Activated CD4-positive, alpha-beta T cell treated with anti-CD3 and anti-CD28 coated beads, Interleukin-2, amount 50 U/mL, for 24 hours (primary cell): ENCODE results near the gene OMA1.

Experiments
- DNase-seq, 2 donors: peaks; one replicate each; pipeline ENCODE4 v3.0.0-alpha.2; 2020; ENCODE audit warnings: low read depth in 1 of 2, low spot score in 1 of 2

The OMA1 gene

DNA sequence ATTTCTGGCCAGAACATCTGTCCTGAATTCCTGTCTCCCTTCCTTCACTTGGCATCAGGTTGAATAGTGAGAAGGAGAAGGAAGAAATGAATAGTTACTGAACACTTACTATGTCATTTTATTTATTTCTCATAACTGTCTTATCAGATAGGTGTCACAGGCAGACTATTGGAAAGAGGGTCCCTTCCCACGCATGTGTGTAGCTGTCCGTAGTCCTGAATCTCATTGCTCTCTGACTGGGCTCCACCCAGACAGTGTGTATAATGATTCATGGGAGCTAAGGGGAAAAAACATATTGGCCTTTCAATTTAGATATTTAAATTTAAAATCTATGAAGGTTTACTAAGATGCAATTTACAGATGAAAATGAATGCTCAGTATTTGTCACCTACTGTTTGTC lies 86.1 kb downstream of the OMA1 start:
- no peak for DNase-seq

- DNase-seq = no peak
Measured at GRCh38 chr1:58459911-58460310, 86.6 kb downstream of the OMA1 start.

DNA sequence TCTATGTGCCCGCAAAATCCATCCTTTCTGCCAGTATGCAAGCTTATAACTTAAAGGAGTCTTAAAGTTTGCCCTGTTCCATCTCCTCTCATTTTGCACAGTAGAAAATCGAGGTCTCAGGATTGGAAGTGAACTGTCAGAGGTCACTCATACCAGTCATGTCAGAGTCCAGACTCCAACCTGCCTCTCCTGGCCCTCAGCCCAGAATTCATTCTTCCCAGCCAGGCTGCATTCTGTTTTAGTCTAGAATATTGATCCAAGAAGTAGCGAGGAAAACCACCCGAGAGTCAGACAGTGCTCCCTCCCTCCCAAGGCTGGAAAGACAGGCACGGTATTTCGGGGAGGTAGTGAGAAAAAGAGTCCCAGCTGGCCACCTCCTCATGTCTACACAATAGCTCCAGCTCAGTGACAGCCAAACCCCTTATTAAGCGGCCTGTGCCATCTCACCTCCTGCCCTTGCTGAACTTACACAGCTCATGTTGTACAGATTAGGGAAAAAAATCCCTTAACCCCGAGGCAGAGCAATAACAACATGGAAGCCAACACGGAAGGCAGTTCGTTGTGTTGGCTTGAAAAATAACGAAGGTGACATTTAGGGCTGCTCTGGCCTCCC lies 89.4 kb downstream of the OMA1 start:
- DNase-seq = no peak

DNA sequence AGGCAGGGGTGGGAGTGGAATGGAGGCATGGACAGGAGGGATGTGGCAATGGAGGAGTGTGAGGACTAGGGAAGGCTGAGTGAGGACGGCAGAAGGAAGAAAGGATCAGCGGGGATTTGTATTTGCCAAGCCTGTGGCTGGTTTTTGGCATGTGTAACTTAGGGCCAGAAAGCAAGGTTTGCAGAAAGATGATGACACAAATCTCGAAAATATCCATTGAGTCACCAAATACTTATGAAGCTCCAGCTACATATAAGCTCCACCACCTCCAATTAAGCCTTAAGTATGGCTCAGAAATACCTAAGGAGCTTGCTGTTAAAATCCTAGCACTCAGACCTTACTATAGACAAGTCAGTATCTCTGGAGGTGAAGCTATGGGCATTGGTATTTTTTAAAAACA lies 90.1 kb downstream of the OMA1 start:
- DNase-seq = no peak

GRCh38 chr1:58454807-58455206 lies 91.7 kb downstream of the OMA1 start:
- DNase-seq = no peak

GRCh38 chr1:58454385-58454784 lies 92.1 kb downstream of the OMA1 start:
- DNase-seq = no peak

DNA sequence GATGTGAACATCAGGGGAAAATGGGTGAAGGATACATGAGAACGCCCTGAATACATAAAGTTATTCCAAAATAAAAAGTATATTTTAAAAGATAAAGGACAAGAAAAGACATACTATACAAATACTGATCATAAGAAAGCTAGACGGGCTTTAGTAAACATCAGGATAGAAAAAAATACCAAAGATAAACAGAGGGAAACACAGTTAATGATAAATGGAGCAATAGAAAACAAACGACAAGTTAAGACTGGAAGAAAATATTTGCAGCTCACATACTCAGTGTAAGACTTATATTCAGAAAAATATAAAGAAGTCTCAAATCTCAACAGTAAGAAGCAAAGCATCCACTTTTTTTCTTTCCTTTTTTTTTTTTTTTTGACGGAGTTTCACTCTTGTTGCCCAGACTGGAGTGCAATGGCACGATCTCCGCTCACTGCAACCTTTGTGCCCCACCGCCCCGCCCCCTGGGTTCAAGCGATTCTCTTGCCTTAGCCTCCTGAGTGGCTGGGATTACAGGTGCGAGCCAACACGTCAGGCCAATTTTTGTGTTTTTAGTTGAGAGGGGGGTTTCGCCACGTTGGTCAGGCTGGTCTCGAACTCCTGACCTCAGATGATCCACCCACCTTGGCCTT lies 94.8 kb downstream of the OMA1 start:
- DNase-seq = no peak

DNA sequence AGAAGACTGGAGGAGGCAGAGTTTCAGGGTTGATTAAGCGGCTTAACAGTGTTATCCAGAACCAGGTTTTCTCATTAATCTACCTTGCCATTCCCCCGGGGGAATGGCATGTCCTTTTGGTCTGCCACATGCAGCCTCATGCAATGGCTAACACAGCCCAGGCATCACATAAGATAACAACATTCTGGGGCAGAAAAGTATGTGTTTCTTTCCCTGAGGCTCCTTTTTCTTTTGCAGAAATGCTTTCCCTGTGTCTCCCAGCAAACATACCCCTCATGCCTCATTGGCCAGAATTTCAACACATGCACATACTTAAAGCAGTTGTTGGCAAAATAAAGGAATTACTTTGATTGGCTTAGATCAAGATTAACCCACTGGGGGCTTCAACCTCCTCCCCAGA lies 98.6 kb downstream of the OMA1 start:
- DNase-seq = no peak

- DNase-seq = no peak
Measured at GRCh38 chr1:58447042-58447441, 99.5 kb downstream of the OMA1 start.

DNA sequence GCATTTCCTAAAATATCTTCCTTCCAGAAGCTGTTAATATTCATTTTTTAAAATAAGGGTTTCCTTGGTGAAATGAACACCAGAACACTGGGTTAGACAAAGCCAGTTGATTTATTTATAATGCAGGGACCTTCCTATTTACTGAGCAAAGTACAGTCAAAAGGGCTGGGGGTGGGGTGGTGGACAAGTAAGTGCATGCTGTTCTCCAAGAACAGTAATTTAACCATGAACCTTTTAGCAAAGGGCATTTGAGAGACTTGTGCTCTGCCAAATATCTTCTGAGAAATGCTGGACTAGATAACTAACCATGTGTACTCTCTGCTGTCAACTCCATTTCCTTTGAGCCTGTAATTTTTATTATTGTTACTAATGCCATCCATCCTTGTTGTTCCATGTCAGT lies 100.2 kb downstream of the OMA1 start:
- DNase-seq = no peak

DNA sequence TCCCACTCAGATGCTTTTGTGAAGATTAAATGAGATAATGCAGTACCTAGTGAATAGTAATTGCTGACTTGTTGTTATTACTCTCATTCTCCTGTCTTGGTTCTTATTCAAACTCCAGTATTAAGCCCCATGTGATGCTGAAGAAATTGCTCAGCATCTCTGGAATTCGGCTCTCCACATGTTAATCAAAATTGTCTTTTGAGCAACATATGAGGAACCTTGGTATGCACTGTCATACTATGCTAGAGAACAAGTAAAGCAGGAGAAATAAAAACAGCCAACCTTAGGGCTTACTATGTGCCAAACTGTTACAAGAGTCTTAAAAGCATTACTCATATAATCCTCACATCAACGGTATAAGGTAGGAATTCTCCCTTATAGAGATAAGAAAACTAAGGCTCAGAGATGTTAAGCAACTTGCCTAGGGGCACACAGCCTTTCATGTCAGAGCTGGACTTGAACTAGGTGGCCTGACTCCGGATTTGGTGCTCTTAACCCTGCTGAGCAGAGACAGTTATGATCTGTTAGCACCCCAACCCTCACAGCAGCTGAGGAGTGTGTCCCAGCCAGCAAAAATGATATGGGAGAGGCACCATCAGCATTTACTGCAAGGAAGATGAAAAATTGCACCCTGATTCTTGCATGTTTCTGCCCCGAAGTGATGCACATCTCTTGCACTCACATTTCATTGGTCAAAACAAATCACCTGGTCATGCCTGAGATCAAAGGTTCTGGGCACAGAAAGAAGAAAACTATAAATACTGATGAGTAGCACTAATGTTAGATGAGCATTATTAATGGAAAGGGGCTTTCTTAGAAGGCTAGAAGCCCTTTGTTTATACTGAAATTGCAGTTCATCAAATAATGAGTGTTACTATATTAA lies 102.3 kb downstream of the OMA1 start:
- no peak for DNase-seq

DNA sequence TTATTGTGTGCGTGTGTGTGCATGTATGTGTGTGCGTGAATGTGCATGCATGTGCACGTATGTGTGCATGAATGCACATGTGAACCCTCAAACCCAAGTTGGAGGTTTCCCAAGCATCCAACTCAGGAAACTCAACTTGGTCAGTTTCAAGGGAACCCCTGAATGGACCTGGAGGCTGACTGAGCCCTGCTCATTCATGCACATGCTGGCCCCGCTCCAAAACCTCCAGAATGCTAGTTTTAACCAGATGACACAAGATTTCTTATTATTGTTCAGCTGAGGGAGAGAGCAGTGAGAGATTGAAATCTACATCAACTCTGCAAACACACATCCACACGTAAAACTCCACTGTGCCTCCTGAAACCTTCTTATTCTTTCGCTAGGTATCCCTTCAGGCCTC lies 104.4 kb downstream of the OMA1 start:
- no peak for DNase-seq

- no peak for DNase-seq
Measured at GRCh38 chr1:58441699-58442098, 104.8 kb downstream of the OMA1 start.

DNA sequence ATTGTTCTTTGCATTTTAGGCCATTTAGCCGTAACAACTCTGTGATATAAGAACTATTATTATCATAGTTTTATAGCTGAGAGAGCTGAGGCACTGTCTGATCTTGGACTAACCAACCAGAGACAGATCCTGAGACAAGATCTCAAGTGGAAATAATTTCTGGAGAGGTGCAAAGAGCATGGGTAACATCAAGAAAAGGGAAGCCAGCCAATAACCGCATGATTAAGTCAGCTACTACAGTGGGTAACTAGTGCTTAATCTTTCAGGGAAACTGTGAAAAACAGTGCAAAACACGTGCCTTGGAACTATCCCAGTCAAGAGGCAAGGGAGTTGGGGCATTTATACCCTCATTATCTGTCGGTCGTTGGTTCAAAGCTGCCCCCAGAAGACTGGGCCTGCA lies 105.8 kb downstream of the OMA1 start:
- no peak for DNase-seq

- no peak for DNase-seq
Measured at GRCh38 chr1:58439946-58440345, 106.6 kb downstream of the OMA1 start.

DNA sequence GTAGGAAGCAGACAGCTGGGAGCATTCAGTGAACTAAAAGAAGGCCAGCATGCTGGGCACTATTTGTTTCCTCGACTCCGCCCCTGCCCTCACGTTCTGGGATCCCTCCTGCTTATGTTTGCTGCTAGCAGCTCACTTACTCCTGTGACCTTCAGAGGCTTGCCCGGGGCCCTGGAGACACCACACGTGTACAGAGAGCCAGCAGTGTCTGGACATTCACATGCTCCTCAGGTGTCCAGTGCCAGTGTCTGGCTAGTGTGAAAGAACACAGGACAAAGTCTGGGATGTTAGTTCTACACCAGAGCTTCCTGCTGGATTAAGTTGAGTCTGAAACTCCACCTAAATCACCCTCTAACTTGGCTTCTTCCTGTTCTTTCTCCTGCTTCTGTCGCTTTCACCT lies 108.1 kb downstream of the OMA1 start:
- no peak for DNase-seq

DNA sequence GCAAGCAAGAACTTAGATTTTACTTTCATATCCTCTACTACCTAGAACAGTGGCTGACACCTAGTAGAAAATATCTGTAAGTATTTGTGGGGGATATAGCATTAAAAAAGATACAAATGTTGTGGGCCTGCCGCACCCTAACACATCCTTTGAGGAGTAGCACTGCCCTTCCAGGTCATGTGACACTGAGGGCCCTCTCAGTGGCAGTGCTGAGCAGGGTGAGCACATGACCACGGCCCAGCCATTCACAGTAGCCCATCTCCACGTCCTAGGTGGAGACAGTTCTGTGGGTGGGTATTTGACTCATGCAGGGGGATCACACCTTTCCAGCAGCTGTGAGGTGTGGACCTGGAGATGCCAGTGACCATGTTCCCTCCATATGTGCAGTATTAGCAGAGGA lies 108.9 kb downstream of the OMA1 start:
- DNase-seq = no peak

DNA sequence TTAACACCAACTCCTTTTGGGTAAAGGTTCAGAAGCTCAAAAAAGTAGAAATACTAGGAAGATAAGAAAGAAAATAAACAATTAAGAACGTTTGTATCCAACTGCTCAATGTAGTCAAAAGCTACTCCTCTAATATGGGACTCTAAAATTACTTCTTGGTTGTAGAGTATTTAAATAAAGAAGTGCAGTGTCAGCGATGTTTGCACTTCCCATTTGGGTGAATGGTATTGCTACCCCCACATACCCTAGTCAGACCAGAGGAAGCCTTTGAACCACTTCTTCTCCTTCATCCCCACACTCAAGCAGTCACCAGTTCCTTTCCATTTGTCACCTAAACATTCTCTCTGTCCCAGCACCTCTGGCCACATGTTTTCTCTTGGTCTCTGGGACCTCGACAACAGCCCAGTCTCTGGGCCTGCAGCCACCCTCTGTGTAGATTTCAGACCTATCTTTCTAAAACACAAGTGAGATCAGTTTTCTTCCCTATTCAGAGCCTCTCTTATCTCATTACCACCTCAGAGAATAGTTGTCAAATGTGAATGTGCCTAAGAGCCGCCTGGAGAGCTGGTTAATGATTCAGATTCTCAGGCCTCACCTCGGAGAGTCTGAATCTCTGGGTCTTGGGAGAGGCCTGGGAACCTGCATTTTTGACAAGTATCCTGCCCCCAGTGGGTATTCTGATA lies 109.8 kb downstream of the OMA1 start:
- DNase-seq = no peak

- no peak for DNase-seq
Measured at GRCh38 chr1:58435376-58435775, 111.2 kb downstream of the OMA1 start.

- no peak for DNase-seq
Measured at GRCh38 chr1:58434607-58435006, 111.9 kb downstream of the OMA1 start.

DNA sequence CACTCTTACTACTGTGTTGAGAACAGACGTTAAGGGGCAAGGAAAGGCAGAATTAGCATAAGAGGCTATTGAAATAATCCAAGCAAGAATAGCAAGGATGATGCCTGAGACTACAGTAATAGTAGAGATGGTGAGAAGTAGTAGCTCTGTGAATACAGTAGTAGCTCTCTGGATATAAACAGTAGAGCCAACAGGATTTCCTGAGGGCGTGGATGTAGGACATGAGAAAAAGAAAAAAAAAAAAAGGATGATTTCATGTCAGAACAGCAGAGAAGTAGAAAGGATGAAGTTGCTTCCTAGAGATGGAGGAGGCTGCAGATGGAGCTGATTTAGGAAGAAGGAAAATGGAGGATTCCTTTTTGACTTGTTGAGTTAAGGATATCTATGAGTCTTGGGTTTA lies 112.3 kb downstream of the OMA1 start:
- DNase-seq = no peak
